HepG2 (cell line): ENCODE results near the gene HDAC4. TPM values are rescaled to one million over a fixed set of nuclear protein-coding genes. Genes with fewer than 3 reads are reported as not detected.

Experiments used
- ATAC-seq: fragments of 200-7000 bp; cut with Tn5 transposase; 3 replicates; pipeline ENCODE4 v1.9.1; 2020; ENCODE audit warnings: mild to moderate bottlenecking, moderate library complexity
- BruUV-seq: library from RNA; stranded (reverse); fragments of 400-500 nt; replicated peaks from 2 replicates; lab custom pipeline; 2021; lab: Mats Ljungman, UMichigan
- CTCF ChIA-PET: fragments of 300-600 bp; formaldehyde crosslinking; extraction: SDS; loops from one replicate; lab custom pipeline; 2021; ENCODE audit warnings: low total read pairs, inconsistent platforms, low intra/inter-chr PET ratio; lab: Yijun Ruan, JAX
- POLR2A ChIA-PET: fragments of 350-600 bp; sonication (Branson Sonifier 250); formaldehyde crosslinking; loops from one replicate; lab custom pipeline; 2020; ENCODE audit warnings: antibody characterized with exemption, inconsistent platforms; lab: Yijun Ruan, JAX
- DNase-seq: peaks from one replicate; pipeline ENCODE4 v3.0.0-alpha.2; 2015; ENCODE audit warnings: low spot score
- FAIRE-seq: peaks from 3 replicates; lab custom pipeline; 2011; peaks lifted over from hg19 to GRCh38; lab: Jason Lieb, UNC
- H2AFZ ChIP-seq: one replicate; pipeline ENCODE4 v1.6.1; 2011; ENCODE audit warnings: low read length, inconsistent platforms
- H3K27ac ChIP-seq: fragments of 300-600 bp; 3 replicates; pipeline ENCODE4 v1.8.0; 2011; ENCODE audit warnings: mixed run types, mild to moderate bottlenecking, mixed read lengths, low read length, inconsistent platforms; ENCODE audit not compliant: insufficient read depth; ENCODE audit errors: extremely low read length
- H3K27me3 ChIP-seq, 2 experiments: fragments of 200-600 bp in 1 of 2; 2 replicates in 1 of 2; 3 replicates in 1 of 2; pipeline versions ENCODE4 v1.6.0 to v1.8.0; 2011; ENCODE audit warnings: low read length in 2 of 2, mild to moderate bottlenecking in 2 of 2, moderate library complexity in 2 of 2, inconsistent platforms in 1 of 2; ENCODE audit not compliant: insufficient read depth in 2 of 2, control insufficient read depth in 1 of 2
- H3K36me3 ChIP-seq, 2 experiments: fragments of 200-600 bp in 1 of 2; replicated peaks in 1 of 2; 2 replicates in 1 of 2; 3 replicates in 1 of 2; pipeline versions ENCODE4 v1.5.1 to v1.8.0; 2011; ENCODE audit warnings: low read length in 2 of 2, inconsistent platforms in 1 of 2; ENCODE audit not compliant: insufficient read depth in 2 of 2, control insufficient read depth in 1 of 2
- H3K4me1 ChIP-seq: 2 replicates; pipeline ENCODE4 v1.5.1; 2012; ENCODE audit warnings: low read length, inconsistent platforms; ENCODE audit not compliant: insufficient read depth
- H3K4me2 ChIP-seq: 2 replicates; pipeline ENCODE4 v1.6.0; 2011; ENCODE audit warnings: low read depth, low read length, inconsistent platforms
- H3K4me3 ChIP-seq, 3 experiments: fragments of 200-600 bp in 1 of 3; sonication (generic), shearing (Covaris generic) in 1 of 3; replicated peaks in 1 of 3; 2 replicates each; pipeline ENCODE4 v1.5.1; 2011 to 2016; ENCODE audit warnings: low read length in 3 of 3, inconsistent platforms in 2 of 3, low read depth in 2 of 3, mild to moderate bottlenecking in 2 of 3, control low read depth in 1 of 3, mixed read lengths in 1 of 3; ENCODE audit not compliant: insufficient read depth in 1 of 3
- H3K79me2 ChIP-seq: one replicate; pipeline ENCODE4 v1.6.1; 2011; ENCODE audit warnings: low read length, inconsistent platforms; ENCODE audit not compliant: insufficient read depth
- H3K9ac ChIP-seq: 2 replicates; pipeline ENCODE4 v1.6.0; 2011; ENCODE audit warnings: mild to moderate bottlenecking, low read depth, low read length, inconsistent platforms; ENCODE audit not compliant: insufficient read depth
- H3K9me3 ChIP-seq: 2 replicates; pipeline ENCODE4 v1.5.1; 2012; ENCODE audit warnings: mild to moderate bottlenecking, low read length
- H4K20me1 ChIP-seq: 2 replicates; pipeline ENCODE4 v1.6.0; 2011; ENCODE audit warnings: inconsistent platforms, mild to moderate bottlenecking, low read length, moderate library complexity; ENCODE audit not compliant: insufficient read depth
- AGO2 ChIP-seq: fragments of 200-400 bp; formaldehyde crosslinking; optimal IDR thresholded peaks from 2 replicates; pipeline ENCODE3; 2017; ENCODE audit warnings: mild to moderate bottlenecking, low read depth, low read length, moderate library complexity
- NR1H2 ChIP-seq: sonication (generic); formaldehyde crosslinking; IDR thresholded peaks from 2 replicates; pipeline ENCODE4 v1.8.1; 2022; ENCODE audit warnings: low read depth, missing genetic modification reagents, borderline replicate concordance
- ONECUT2 ChIP-seq: sonication (generic); formaldehyde crosslinking; IDR thresholded peaks from 2 replicates; pipeline ENCODE4 v1.4.0; 2020; ENCODE audit warnings: missing genetic modification reagents
- TP53 ChIP-seq: sonication (generic); formaldehyde crosslinking; conservative IDR thresholded peaks from 2 replicates; pipeline ENCODE4 v1.4.0; 2020; ENCODE audit warnings: missing genetic modification reagents
- ZHX2 ChIP-seq, 2 experiments: sonication (generic) in 1 of 2; formaldehyde crosslinking in 1 of 2; IDR thresholded peaks; 2 replicates each; pipeline versions ENCODE4 v1.6.1 to v1.9.0; 2014 to 2022; ENCODE audit warnings: antibody characterized with exemption in 1 of 2, borderline replicate concordance in 1 of 2, inconsistent platforms in 1 of 2, low read depth in 1 of 2, missing genetic modification reagents in 1 of 2
- ZNF292 ChIP-seq: sonication (generic); formaldehyde crosslinking; IDR thresholded peaks from 2 replicates; pipeline ENCODE4 v1.8.1; 2022; ENCODE audit warnings: mild to moderate bottlenecking, low read depth, missing genetic modification reagents, borderline replicate concordance
- ZNF543 ChIP-seq: sonication (generic); formaldehyde crosslinking; IDR thresholded peaks from 2 replicates; pipeline ENCODE4 v1.4.0; 2020; ENCODE audit warnings: mild to moderate bottlenecking, missing genetic modification reagents
- ZNF619 ChIP-seq: sonication (generic); formaldehyde crosslinking; IDR thresholded peaks from 2 replicates; pipeline ENCODE4 v1.4.0; 2020; ENCODE audit warnings: mild to moderate bottlenecking, missing genetic modification reagents
- WGBS: methylation state at CpG from one replicate; pipeline ENCODE4 v1.1.6; 2017; ENCODE audit warnings: low lambda C conversion rate; 5-methylcytosine and 5-hydroxymethylcytosine counted together
- in situ Hi-C: cut with HindIII; loops from 2 replicates; pipeline ENCODE4 v1.10.0; 2017; ENCODE audit warnings: low pct_unique_long_range_greater_than_20kb; ENCODE audit not compliant: extremely low pct_ligation_motif_present
- intact Hi-C: fragments of 100-400 bp; cut with micrococcal nuclease; formaldehyde crosslinking; loops from one replicate; pipeline ENCODE4 v1.10.0; 2022; ENCODE audit not compliant: unreplicated experiment
- polyA plus RNA-seq, 8 experiments: library from polyadenylated mRNA; depleted of rRNA in 3 of 8; stranded (reverse) in 7 of 8; unstranded in 1 of 8; fragments of >200 nt; fragmentation: Illumina TruSeq in 4 of 8; extraction: Trizol in 4 of 8; gene quantifications; 2 replicates each; pipeline versions ENCODE4 v1.2.1 to v1.2.3, GENCODE V29; 2011 to 2016; ENCODE audit warnings: low read depth in 4 of 8, missing spikeins in 1 of 8, mixed read lengths in 1 of 8; ENCODE audit not compliant: insufficient read depth in 1 of 8
- total RNA-seq, 5 experiments: library from RNA; depleted of rRNA; stranded (reverse); fragments of >200 nt; fragmentation: Illumina TruSeq; extraction: Trizol; gene quantifications; 2 replicates each; pipeline ENCODE4 v1.2.3, GENCODE V29; 2016; ENCODE audit warnings: low read depth in 1 of 5

Gene HDAC4
- total and polyA plus RNA-seq, 2 of the 13 experiments (the other 11 are each of a cell fraction or from before 2014, with no cell fraction given), result 10.1 to 11.5 TPM

- no peak for DNase-seq
- intact Hi-C loops, result no loop called here
- ChIA-PET POLR2A (no interaction called here), CTCF (no interaction called here)
- no peak overlapping the region for H3K4me3 ChIP-seq
- TF ChIP-seq AGO2 (peak; percentile 30), NR1H2 (no peak), ZNF292 (CRISPR knock-in tag) (no peak), TP53 (CRISPR knock-in tag) (no peak)
- no peak overlapping the region for H3K27ac ChIP-seq
- WGBS, result 93% methylated on average over 14 of the region's 14 CpGs
- no peak overlapping the region for H3K4me2 ChIP-seq
- BruUV-seq, result no TSS peak
- in situ Hi-C loops, result no loop called here
- no peaks in the 10 kb centered on the region for H3K9me3 ChIP-seq
- peaks cover 33% of the 10 kb centered on the region for H3K79me2 ChIP-seq
- ATAC-seq, result no peak
- H3K27me3 ChIP-seq, result no peaks in the 10 kb centered on the region
- FAIRE-seq, result no peak
- H3K9ac ChIP-seq, result no peak overlapping the region
- H3K4me1 ChIP-seq, result peaks cover 8% of the 10 kb centered on the region; the same call in 1 of the 2 replicates
- no peak overlapping the region for H2AFZ ChIP-seq
- peaks cover 0 to 3% of the 10 kb centered on the region in 2 experiments; a peak in 4 of 5 replicates for H3K36me3 ChIP-seq
- H4K20me1 ChIP-seq, result no peaks in the 10 kb centered on the region; the same call in 1 of the 2 replicates
These were observed 78.3 kb downstream of the HDAC4 start for GRCh38 chr2:239322416-239323086.

- intact Hi-C loops, result no loop called here
- BruUV-seq, result no TSS peak
- Histone ChIP-seq H3K4me3 (no peak overlapping the region), H3K27me3 (no peaks in the 10 kb centered on the region), H3K9ac (no peak overlapping the region), H3K79me2 (peaks cover 38% of the 10 kb centered on the region), H3K9me3 (no peaks in the 10 kb centered on the region), H3K4me2 (no peak overlapping the region), H3K36me3 (peaks cover 0 to 3% of the 10 kb centered on the region in 2 experiments; a peak in 4 of 5 replicates), H3K4me1 (peaks cover 8% of the 10 kb centered on the region; the same call in 1 of the 2 replicates), H2AFZ (no peak overlapping the region), H4K20me1 (no peaks in the 10 kb centered on the region; the same call in 1 of the 2 replicates), H3K27ac (no peak overlapping the region)
- ChIA-PET POLR2A (no interaction called here), CTCF (no interaction called here)
- WGBS, result 97% methylated on average over 9 of the region's 9 CpGs
- ATAC-seq (no peak), FAIRE-seq (no peak), DNase-seq (no peak)
- in situ Hi-C loops, result no loop called here
- TF ChIP-seq ZNF619 (no peak), ZHX2 (IDR thresholded peaks at IDR 0.05; ENCODE audit: low read depth) (no peak), ZHX2 (CRISPR knock-in tag; IDR thresholded peaks at IDR 0.05; ENCODE audit: borderline replicate concordance) (no peak), ZNF543 (no peak), ONECUT2 (CRISPR knock-in tag) (no peak)
These were observed 79.0 kb downstream of the HDAC4 start for GRCh38 chr2:239321596-239322415.
